Measurements from ENCODE around the gene TBPL1. TPM values are rescaled to one million over a fixed set of nuclear protein-coding genes. Genes with fewer than 3 reads are reported as not detected.

The TBPL1 gene
- total RNA-seq, 3 donors from 2014 or later, result 16.6 to 25.4 (median 23.3) TPM

- intact Hi-C loops (cut with DNase I, micrococcal nuclease), result no loop called here
These were observed 62.9 kb downstream of the TBPL1 start for GRCh38 chr6:134015719-134016557.

GRCh38 chr6:134016558-134016814 lies 63.5 kb downstream of the TBPL1 start:
- intact Hi-C loops (cut with DNase I, micrococcal nuclease), result no loop called here
- TF ChIP-seq, protein P1, sequence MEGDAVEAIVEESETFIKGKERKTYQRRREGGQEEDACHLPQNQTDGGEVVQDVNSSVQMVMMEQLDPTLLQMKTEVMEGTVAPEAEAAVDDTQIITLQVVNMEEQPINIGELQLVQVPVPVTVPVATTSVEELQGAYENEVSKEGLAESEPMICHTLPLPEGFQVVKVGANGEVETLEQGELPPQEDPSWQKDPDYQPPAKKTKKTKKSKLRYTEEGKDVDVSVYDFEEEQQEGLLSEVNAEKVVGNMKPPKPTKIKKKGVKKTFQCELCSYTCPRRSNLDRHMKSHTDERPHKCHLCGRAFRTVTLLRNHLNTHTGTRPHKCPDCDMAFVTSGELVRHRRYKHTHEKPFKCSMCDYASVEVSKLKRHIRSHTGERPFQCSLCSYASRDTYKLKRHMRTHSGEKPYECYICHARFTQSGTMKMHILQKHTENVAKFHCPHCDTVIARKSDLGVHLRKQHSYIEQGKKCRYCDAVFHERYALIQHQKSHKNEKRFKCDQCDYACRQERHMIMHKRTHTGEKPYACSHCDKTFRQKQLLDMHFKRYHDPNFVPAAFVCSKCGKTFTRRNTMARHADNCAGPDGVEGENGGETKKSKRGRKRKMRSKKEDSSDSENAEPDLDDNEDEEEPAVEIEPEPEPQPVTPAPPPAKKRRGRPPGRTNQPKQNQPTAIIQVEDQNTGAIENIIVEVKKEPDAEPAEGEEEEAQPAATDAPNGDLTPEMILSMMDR (IDR thresholded peaks at IDR 0.05), result no peak
- H3K4me1 ChIP-seq (ENCODE audit: low read depth), result no peaks in the 10 kb centered on the region
- no peak for ATAC-seq
- no peak overlapping the region for H3K4me3 ChIP-seq
- no peaks in the 10 kb centered on the region for H3K9me3 ChIP-seq
- DNase-seq, result no peak
- no peaks in the 10 kb centered on the region for H3K36me3 ChIP-seq (ENCODE audit: low read depth)

More at GRCh38 chr6:134015719-134016557, 62.9 kb downstream of the TBPL1 start:
- Histone ChIP-seq H3K4me1 (ENCODE audit: low read depth) (peaks cover 3% of the 10 kb centered on the region), H3K36me3 (ENCODE audit: low read depth) (no peaks in the 10 kb centered on the region), H3K4me3 (no peak overlapping the region), H3K9me3 (no peaks in the 10 kb centered on the region)
- DNase-seq (no peak), ATAC-seq (peak; percentile 83)
- TF ChIP-seq, protein P1 (IDR thresholded peaks at IDR 0.05), result no peak

GRCh38 chr6:134020071-134020470 lies 67.0 kb downstream of the TBPL1 start:
- intact Hi-C loops (cut with DNase I, micrococcal nuclease), result no loop called here
- Histone ChIP-seq H3K4me1 (ENCODE audit: low read depth) (no peaks in the 10 kb centered on the region), H3K36me3 (ENCODE audit: low read depth) (no peaks in the 10 kb centered on the region), H3K9me3 (no peaks in the 10 kb centered on the region), H3K4me3 (no peak overlapping the region)
- ATAC-seq, result no peak
- no peak for DNase-seq
- TF ChIP-seq, protein P1 (IDR thresholded peaks at IDR 0.05), result no peak

DNA sequence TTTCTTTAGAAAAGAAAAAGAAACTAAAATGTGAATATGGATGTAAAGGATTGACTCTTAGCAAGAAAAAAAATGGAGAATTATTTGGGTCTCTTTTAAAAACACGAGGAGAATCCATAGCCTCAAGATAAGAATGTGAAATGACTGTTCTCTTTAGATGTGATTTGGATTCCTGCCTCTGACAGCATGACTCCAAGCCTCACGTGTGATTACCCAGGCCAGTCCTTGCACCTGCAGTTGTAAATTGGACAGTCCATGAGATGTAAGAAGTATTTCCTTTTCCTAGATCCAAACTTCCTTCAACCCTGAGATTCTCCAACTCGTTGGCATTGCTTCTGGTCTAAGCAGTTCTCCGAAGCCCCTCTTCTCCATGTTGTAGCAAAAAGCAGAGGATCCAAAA lies 67.5 kb downstream of the TBPL1 start:
- intact Hi-C loops (cut with DNase I, micrococcal nuclease), result no loop called here
- no peak for DNase-seq
- ATAC-seq, result peak; percentile 35
- no peaks in the 10 kb centered on the region for H3K36me3 ChIP-seq (ENCODE audit: low read depth)
- H3K4me1 ChIP-seq (ENCODE audit: low read depth), result no peaks in the 10 kb centered on the region
- H3K9me3 ChIP-seq, result no peaks in the 10 kb centered on the region
- TF ChIP-seq, protein P1 (IDR thresholded peaks at IDR 0.05), result no peak
- no peak overlapping the region for H3K4me3 ChIP-seq

GRCh38 chr6:134020968-134021367 lies 67.9 kb downstream of the TBPL1 start:
- intact Hi-C loops (cut with DNase I, micrococcal nuclease), result no loop called here

More at GRCh38 chr6:134020968-134021367, 67.9 kb downstream of the TBPL1 start:
- H3K4me1 ChIP-seq (ENCODE audit: low read depth), result no peaks in the 10 kb centered on the region
- DNase-seq, result no peak
- TF ChIP-seq, protein P1 (IDR thresholded peaks at IDR 0.05), result no peak
- H3K36me3 ChIP-seq (ENCODE audit: low read depth), result no peaks in the 10 kb centered on the region
- H3K4me3 ChIP-seq, result no peak overlapping the region
- no peaks in the 10 kb centered on the region for H3K9me3 ChIP-seq
- ATAC-seq, result no peak

All from mucosa of descending colon (tissue), 3 donors.